WERI-Rb-1 (cell line): ENCODE measurements around the gene FHIT.

ENCODE experiments used
- DNase-seq: peaks from one replicate; pipeline ENCODE4 v3.0.0-alpha.2; 2020
- H3K27ac ChIP-seq: fragments of 250-450 bp; sonication (Bioruptor Pico); 2 replicates; pipeline ENCODE4 v1.5.1; 2020; ENCODE audit warnings: mild to moderate bottlenecking, moderate library complexity
- H3K27me3 ChIP-seq: fragments of 250-450 bp; sonication (Bioruptor Pico); 2 replicates; pipeline ENCODE4 v1.5.1; 2021; ENCODE audit warnings: mild to moderate bottlenecking, low read depth, moderate library complexity; ENCODE audit not compliant: insufficient read depth, severe bottlenecking
- H3K36me3 ChIP-seq: fragments of 250-450 bp; sonication (Bioruptor Pico); 2 replicates; pipeline ENCODE4 v1.5.1; 2020; ENCODE audit warnings: mild to moderate bottlenecking, moderate library complexity
- H3K4me3 ChIP-seq: 2 replicates; pipeline ENCODE4 v1.5.1; 2011; ENCODE audit warnings: low read depth, mild to moderate bottlenecking, control low read depth, low read length
- H3K9me3 ChIP-seq: fragments of 250-450 bp; sonication (Bioruptor Pico); 2 replicates; pipeline ENCODE4 v1.5.1; 2021; ENCODE audit warnings: mild to moderate bottlenecking, moderate library complexity; ENCODE audit not compliant: severe bottlenecking
- CTCF ChIP-seq: IDR thresholded peaks from 2 replicates; pipeline ENCODE4 v1.5.1; 2011; ENCODE audit warnings: low read depth, mild to moderate bottlenecking, control low read depth, inconsistent platforms, low read length

Gene FHIT

GRCh38 chr3:60228823-60229222 is 1022.4 kb downstream of the FHIT start:
- Histone ChIP-seq H3K36me3 (no peaks in the 10 kb centered on the region), H3K9me3 (no peaks in the 10 kb centered on the region), H3K27me3 (no peaks in the 10 kb centered on the region), H3K27ac (no peak overlapping the region), H3K4me3 (no peak overlapping the region)
- no peak for TF ChIP-seq CTCF
- no peak for DNase-seq

GRCh38 chr3:60226912-60227311 is 1024.3 kb downstream of the FHIT start:
- no peak for TF ChIP-seq CTCF
- no peak for DNase-seq
- H3K27me3 ChIP-seq: no peaks in the 10 kb centered on the region
- H3K9me3 ChIP-seq: no peaks in the 10 kb centered on the region
- H3K4me3 ChIP-seq: no peak overlapping the region
- no peak overlapping the region for H3K27ac ChIP-seq
- no peaks in the 10 kb centered on the region for H3K36me3 ChIP-seq

- H3K27ac ChIP-seq: no peak overlapping the region
- no peaks in the 10 kb centered on the region for H3K36me3 ChIP-seq
- H3K4me3 ChIP-seq: no peak overlapping the region
- DNase-seq: no peak
- H3K27me3 ChIP-seq: no peaks in the 10 kb centered on the region
- TF ChIP-seq CTCF: no peak
- no peaks in the 10 kb centered on the region for H3K9me3 ChIP-seq
Measured at GRCh38 chr3:60225848-60226247, 1025.4 kb downstream of the FHIT start.

GRCh38 chr3:60220768-60221167 is 1030.5 kb downstream of the FHIT start:
- Histone ChIP-seq H3K4me3 (no peak overlapping the region), H3K27me3 (no peaks in the 10 kb centered on the region), H3K9me3 (no peaks in the 10 kb centered on the region), H3K27ac (no peak overlapping the region), H3K36me3 (no peaks in the 10 kb centered on the region)
- no peak for TF ChIP-seq CTCF
- DNase-seq: no peak

- H3K36me3 ChIP-seq: no peaks in the 10 kb centered on the region
- no peak overlapping the region for H3K27ac ChIP-seq
- no peak for DNase-seq
- H3K4me3 ChIP-seq: no peak overlapping the region
- H3K9me3 ChIP-seq: no peaks in the 10 kb centered on the region
- H3K27me3 ChIP-seq: no peaks in the 10 kb centered on the region
- no peak for TF ChIP-seq CTCF
Measured at GRCh38 chr3:60219501-60219900, 1031.8 kb downstream of the FHIT start.

GRCh38 chr3:60217156-60217911 is 1033.9 kb downstream of the FHIT start:
- H3K27me3 ChIP-seq: no peaks in the 10 kb centered on the region
- no peak for DNase-seq
- H3K27ac ChIP-seq: no peak overlapping the region
- no peaks in the 10 kb centered on the region for H3K9me3 ChIP-seq
- TF ChIP-seq CTCF: no peak
- H3K4me3 ChIP-seq: no peak overlapping the region
- no peaks in the 10 kb centered on the region for H3K36me3 ChIP-seq
